Activated T-helper 1 cell treated with Interleukin-2 at 50 U/mL for 16 hours (primary cell): Measurements from ENCODE around the gene ACTL10.
A peak's percentile ranks its signal among the peaks of the same experiment; 100 is the strongest.

ENCODE experiments used
- DNase-seq: peaks from one replicate; pipeline ENCODE4 v3.0.0-alpha.2; 2020; ENCODE audit warnings: low read depth

ACTL10 gene

DNA sequence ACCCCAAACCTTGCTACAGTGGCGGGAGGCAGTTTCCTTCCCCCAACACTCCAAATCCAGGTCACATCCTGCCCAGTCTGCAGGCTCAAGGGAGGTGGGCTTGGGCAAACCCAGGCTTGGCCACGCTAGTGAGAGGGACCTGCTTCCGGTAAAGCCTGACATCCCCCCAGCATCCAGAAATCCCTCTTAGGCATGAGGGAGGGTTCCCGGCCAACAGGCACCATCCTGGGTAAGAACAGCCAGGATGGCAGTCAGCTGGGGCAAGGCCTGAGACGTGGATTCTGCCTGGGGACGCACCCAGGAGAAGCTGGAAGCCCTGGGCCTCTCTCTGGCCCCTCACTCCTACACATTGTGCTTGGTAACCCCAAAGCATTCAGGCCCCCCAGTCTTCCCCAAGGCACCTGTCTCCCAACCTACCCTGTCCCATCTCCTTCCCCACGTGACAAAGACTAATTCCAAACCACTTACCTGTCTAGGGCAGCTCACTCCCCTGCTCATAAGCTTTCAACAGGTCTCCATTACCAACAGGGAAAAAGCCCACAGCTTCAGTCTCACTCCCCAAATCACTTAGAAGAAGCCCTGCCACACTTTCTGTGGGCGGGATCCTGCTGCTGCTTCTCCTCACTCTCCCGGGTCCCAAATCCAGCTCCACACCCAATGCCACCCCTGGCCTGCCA, 2.5 kb upstream of the ACTL10 start:
- DNase-seq = no peak

DNA sequence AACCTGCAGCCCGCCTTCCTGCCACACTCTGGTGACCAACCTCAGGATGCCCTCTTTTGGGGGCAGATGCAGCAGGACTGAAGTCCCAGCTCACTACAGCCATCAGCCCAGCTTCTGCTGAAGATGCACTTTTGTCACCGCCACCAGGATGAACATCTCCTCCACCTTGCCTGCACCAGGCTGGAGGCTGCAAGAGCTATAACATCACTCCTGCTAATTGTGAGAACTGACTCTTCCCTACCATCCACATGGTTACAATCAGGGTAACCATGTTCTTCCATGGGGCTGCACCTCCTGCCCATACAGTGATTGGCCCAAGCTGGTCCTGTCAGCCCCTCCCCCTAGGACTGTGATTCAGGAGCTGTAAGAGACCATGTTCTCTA, 2.0 kb upstream of the ACTL10 start:
- DNase-seq = no peak

DNA sequence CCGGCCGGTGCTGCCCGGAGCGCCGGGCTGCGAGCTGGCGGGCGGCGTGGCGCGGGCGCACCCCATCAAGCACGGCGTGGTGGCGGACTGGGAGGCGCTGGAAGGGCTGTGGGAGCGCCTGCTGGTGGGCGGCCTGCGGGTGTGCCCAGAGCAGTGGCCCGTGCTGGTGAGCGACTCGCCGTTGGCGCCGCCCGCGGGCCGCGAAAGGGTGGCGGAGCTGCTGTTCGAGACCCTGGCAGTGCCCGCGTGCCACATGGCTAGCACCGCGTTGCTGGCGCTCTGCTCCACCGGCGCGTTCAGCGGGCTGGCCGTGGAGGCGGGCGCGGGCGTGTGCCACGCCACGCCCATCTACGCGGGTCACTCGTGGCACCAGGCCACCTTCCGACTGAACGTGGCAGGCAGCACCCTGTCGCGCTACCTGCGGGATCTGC, 517 bp downstream of the ACTL10 start:
- no peak for DNase-seq

GRCh38 chr20:33667676-33668465, 1.1 kb downstream of the ACTL10 start:
- peak; percentile 67 for DNase-seq

GRCh38 chr20:33668466-33669155, 1.9 kb downstream of the ACTL10 start:
- no peak for DNase-seq

GRCh38 chr20:33669224-33669623, 2.5 kb downstream of the ACTL10 start:
- no peak for DNase-seq

- DNase-seq = no peak
Measured at GRCh38 chr20:33669873-33670640, 3.3 kb downstream of the ACTL10 start.

DNA sequence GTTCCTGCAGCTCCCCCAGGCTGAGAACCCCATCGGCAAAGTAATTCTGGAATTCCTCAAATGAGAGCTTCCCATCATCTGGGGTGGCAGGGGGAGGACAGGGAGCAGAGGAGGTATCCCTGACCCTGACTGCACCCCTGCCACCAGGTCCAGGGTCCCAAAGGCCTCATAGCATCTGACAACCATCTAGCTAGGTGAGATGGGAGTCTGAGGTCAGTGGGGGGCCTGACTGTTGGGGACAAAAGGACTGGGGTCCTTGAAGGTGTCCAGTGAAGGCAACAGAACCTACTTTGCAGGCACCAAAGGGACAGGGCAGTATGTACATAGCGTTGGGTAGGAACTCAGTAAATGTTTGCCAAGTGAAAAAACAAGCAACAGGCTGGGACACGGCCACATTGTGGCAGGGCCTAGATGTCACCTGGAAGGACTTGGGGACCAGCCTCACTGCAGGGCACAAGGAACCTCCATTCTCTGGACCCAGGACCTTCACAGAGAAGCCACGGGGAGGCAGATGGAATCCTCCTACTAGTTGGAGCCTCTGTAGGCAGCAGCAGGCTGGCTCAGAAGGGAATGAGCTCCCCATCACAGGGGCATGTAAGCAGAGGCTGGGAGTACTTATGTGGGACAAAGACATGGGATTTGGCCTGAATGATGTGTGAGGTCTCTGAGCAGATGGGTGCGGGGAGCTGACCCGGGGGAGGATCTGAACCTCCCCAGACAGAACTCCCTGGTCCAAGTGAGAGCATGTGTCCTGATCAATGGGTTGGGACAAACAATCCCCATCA, 4.2 kb downstream of the ACTL10 start:
- DNase-seq = no peak

- no peak for DNase-seq
Measured at GRCh38 chr20:33671573-33672288, 5.0 kb downstream of the ACTL10 start.

GRCh38 chr20:33672426-33673113, 5.8 kb downstream of the ACTL10 start:
- no peak for DNase-seq

DNA sequence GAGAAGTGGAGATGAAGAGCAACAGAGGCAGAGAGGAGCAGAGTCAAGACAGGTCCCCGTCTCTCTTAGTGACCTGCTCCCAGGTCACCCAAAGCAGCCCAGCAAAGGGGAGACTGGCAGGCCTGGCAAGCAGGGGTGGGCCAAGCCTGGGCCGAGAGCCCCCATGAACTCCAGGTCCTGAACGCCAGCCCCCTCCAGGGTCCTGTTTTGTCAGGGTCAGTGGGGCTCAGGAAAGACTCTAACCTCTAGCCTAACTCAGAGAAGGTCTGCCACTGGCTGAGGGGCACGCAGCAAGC, 6.3 kb downstream of the ACTL10 start:
- DNase-seq = no peak

DNA sequence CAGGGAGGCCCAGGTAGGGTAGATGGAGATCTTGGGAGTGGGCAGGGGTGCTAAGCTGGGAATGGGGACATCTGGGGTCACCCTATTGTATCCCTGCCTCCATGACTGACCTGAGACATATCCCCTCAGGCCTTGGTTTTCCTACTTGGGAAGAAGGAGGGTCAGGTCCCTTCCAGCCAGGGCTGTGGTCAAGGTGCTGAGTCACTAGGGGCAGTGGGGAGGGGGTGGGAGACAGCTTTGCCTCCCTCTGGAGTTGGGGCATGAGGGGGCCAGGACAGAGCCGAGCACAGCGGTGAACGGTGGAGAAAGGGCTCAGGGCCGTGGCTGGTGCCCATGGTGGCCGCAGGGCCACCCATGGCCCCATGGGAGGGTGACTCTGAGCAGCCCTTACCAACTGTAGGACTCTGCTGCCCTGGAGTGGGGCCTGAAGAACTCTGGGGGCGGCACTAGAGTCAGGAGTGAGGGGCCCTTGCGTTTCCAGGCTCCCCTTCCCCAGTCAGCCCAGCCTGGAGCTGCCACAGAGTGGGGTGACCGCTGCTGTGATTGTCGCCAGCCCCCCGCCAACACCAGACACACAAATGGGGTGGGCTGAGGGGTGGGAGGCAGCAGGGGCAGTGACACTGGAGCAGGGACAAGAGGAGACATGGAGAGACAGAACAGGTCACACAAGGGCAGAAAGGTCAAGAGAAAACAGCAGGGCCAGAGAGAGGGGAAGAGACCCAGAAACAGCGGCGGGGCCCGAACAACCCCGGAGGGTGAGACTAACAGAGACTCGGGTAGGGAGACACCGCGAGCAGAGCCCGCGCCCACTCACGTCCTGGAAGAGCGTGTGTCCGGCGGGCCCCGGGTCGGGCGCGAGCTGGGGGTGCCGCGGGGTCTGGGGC, 6.9 kb downstream of the ACTL10 start:
- DNase-seq = no peak

GRCh38 chr20:33674294-33675135, 7.8 kb downstream of the ACTL10 start, which contains the start of gene NECAB3:
Gene NECAB3 (minus strand): TSS chr20:33674428. CDS start chr20:33674352, 76 bp downstream.
- peak; percentile 44 for DNase-seq

GRCh38 chr20:33675136-33675959, 8.6 kb downstream of the ACTL10 start:
- DNase-seq = no peak

GRCh38 chr20:33676121-33676520, 9.4 kb downstream of the ACTL10 start:
- no peak for DNase-seq

DNA sequence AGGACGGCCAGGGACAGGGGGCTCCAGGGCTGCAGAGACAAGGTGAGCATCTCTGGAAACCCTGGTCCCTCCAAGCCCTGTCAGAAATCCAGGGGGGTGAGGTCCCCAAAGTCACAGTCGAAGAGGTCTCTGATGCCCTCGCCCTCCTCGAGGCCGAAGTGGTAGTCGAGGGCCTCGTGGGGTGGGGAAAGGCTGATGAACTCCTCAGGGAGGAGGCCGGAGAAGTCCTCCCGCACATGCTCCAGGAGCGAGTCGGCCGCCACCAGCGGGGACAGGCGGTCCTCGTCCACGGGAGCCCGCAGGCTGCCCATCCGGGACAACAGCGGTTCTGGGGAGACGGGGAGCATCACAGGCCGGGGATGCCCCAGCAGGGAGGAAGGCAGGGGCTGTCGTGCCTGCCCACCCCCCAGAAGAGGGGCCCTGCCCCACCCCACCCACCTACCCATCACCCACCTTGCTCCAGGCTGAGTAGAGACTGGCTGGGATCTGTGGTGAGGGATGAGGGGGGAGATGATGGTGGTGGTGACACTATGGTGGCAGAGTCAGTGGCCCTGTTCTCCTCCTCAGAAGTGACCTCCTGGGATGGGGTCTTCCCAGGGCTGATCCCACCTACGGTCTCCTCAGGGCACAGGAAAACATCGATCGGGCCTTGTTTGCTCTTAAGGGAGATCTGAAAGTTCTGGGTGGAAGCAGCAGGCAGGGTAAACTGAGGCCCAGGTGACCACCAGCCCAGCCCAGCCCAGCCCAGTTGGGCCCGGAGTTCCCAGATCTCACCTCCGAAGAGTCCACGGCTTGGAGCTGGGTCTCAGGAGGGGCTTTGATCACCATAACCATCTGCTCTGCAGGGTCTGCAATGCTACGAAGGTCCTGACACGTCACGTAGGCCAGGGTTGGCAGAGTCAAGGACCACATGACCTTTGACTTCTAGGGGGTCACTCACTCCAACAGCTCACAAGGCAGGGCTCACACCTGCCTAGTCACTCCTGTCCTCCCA, 10.2 kb downstream of the ACTL10 start:
- no peak for DNase-seq
